D341Med (cell line): ENCODE measurements around the gene RENBP.

Experiments used
- DNase-seq: peaks from one replicate; pipeline ENCODE4 v3.0.0; 2012; ENCODE audit warnings: low spot score

The RENBP gene

GRCh38 chrX:153953892-153954557, 9.6 kb upstream of the RENBP start:
- peak; percentile 45 for DNase-seq

GRCh38 chrX:153953342-153953830, 8.9 kb upstream of the RENBP start:
- DNase-seq, result peak; percentile 83

GRCh38 chrX:153952373-153953026, 8.1 kb upstream of the RENBP start:
- no peak for DNase-seq

- no peak for DNase-seq
Observed at GRCh38 chrX:153951683-153952372, 7.4 kb upstream of the RENBP start.

GRCh38 chrX:153950127-153950526, 5.7 kb upstream of the RENBP start:
- no peak for DNase-seq

- no peak for DNase-seq
Observed at GRCh38 chrX:153948847-153949805, 4.7 kb upstream of the RENBP start.

GRCh38 chrX:153948002-153948466, 3.6 kb upstream of the RENBP start:
- no peak for DNase-seq

- DNase-seq, result peak; percentile 82
Observed at GRCh38 chrX:153947009-153947769, 2.7 kb upstream of the RENBP start.

- DNase-seq, result no peak
Observed at GRCh38 chrX:153945956-153946943, 1.8 kb upstream of the RENBP start.

- no peak for DNase-seq
Observed at GRCh38 chrX:153944800-153945150, 332 bp upstream of the RENBP start.

GRCh38 chrX:153941336-153942252, 2.8 kb downstream of the RENBP start:
- no peak for DNase-seq

GRCh38 chrX:153939573-153939972, 4.9 kb downstream of the RENBP start:
- DNase-seq, result no peak

GRCh38 chrX:153938226-153938786, 6.1 kb downstream of the RENBP start:
- DNase-seq, result no peak

- DNase-seq, result no peak
Observed at GRCh38 chrX:153937056-153937455, 7.4 kb downstream of the RENBP start.

GRCh38 chrX:153935326-153935851, 9.1 kb downstream of the RENBP start:
- DNase-seq, result no peak

GRCh38 chrX:153934762-153935325, 9.6 kb downstream of the RENBP start, which contains the start of gene NAA10:
TSS of gene NAA10 (minus strand) at chrX:153935037. CDS start at chrX:153934904, 133 bp downstream.
- DNase-seq, result peak; percentile 94

- DNase-seq, result no peak
Observed at GRCh38 chrX:153934148-153934761, 10.2 kb downstream of the RENBP start.
